RKO (cell line): ENCODE measurements around the gene ATP6V0C.

Experiments used
- DNase-seq: peaks from one replicate; pipeline ENCODE4 v3.0.0-alpha.2; 2016; ENCODE audit warnings: low spot score

The ATP6V0C gene

DNA sequence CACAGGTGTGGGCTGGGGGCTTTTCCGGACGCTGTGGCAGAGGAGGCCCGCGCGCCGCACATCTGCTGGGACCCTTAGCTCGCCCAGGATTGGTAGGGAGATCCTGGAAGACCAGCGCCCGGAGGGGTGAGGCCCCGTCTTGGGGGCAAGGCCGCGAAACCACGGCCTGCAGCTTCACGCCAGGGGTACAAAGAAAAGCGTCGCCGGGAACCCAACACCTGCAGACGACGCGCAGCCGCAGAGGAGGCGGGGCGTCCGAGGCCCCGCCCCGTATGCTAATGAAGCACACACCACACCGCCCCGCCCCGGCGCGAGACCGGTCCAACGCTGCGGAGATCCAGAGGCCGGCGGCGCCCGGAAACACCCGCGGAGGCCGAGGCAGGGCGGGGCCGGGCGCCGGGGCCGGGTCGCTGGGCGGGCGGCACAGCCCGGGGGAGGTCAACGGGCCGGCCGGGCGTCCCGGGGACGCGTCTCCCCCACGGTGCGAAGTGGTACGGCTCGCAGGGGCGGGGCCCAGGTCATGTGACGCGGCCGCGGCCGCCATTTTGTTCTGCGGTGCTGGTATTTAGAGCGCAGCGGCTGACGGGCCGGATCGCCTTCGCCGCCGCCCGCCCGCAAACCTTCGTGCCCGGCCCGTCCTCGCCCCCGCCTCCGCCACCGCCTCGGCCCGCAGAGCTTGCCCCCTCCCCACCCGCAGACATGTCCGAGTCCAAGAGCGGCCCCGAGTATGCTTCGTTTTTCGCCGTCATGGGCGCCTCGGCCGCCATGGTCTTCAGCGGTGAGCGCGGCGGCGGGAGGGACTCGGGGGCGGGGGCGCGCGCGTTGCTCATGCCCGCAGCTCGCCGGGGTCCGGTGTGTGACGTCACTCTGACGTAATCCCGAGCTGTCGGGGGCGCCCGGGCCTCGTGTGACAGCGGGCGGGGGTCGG, at the start of gene ATP6V0C:
Gene ATP6V0C (plus strand): TSS at position 548 of the 928 bp plus-strand sequence. CDS start 152 bp downstream, at position 700.
- DNase-seq, result peak; percentile 86

GRCh38 chr16:2464333-2464732, 49.4 kb upstream of the ATP6V0C start:
- no peak for DNase-seq

DNA sequence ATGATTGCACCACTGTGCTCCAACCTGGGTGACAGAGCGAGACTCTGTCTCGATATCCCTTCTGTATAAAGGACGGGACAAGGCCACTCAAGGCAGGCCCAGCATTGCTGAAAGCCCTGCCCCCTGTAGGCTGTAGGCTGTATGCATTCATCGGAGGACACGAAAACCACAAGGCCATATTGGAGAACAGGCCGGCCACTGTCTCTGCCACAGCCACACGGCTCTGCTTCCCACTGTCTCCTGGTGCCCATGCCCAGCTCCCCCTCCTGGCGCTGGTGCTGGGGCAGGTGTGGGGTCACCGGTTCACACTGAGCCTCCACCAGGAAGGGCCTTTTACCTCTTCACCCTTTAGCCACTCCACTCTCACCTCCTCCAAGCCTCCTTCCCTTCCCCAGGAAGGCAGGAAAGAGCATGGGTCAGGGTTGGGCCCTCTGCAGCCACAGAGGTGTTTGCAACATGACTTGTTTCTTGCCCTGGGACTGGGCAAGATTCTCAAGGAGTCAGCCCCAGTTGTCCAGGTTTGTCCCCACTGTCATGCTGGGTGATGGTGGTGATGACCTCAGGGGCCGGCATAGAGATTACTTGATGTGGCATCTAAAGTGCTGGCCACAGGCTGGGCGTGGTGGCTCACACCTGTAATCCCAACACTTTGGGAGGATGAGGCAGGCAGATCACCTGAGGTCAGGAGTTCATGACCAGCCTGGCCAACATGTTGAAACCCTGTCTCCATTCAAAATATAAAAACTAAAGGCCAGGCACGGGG, 47.9 kb upstream of the ATP6V0C start:
- DNase-seq, result no peak

- no peak for DNase-seq
Measured at GRCh38 chr16:2466667-2467527, 46.9 kb upstream of the ATP6V0C start.

- DNase-seq, result no peak
Measured at GRCh38 chr16:2467528-2468232, 46.1 kb upstream of the ATP6V0C start.

- DNase-seq, result no peak
Measured at GRCh38 chr16:2468233-2468724, 45.5 kb upstream of the ATP6V0C start.

- DNase-seq, result no peak
Measured at GRCh38 chr16:2468725-2469398, 44.9 kb upstream of the ATP6V0C start.

- no peak for DNase-seq
Measured at GRCh38 chr16:2469399-2470233, 44.1 kb upstream of the ATP6V0C start.

GRCh38 chr16:2470234-2470601, 43.5 kb upstream of the ATP6V0C start:
- no peak for DNase-seq

DNA sequence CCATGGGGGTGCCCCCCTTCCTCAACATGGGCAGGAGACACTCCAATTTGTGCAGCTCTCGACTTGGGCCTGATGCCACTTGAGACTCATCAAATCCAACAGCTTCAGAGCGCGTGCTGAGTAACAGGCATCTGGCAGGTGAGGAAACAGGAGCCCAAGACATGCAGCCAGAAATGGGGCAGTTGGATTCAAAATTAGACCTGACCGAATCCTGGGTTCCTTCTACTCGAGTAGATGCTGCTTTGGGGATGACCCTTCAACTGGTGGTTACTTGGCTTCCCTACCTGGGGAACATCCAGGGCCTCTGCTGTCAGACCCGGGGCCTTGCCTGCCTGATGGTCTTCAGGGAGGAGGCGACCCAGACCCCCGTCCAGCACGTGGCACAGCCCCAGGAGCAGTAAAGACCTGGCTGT, 43.1 kb upstream of the ATP6V0C start:
- peak; percentile 18 for DNase-seq

DNA sequence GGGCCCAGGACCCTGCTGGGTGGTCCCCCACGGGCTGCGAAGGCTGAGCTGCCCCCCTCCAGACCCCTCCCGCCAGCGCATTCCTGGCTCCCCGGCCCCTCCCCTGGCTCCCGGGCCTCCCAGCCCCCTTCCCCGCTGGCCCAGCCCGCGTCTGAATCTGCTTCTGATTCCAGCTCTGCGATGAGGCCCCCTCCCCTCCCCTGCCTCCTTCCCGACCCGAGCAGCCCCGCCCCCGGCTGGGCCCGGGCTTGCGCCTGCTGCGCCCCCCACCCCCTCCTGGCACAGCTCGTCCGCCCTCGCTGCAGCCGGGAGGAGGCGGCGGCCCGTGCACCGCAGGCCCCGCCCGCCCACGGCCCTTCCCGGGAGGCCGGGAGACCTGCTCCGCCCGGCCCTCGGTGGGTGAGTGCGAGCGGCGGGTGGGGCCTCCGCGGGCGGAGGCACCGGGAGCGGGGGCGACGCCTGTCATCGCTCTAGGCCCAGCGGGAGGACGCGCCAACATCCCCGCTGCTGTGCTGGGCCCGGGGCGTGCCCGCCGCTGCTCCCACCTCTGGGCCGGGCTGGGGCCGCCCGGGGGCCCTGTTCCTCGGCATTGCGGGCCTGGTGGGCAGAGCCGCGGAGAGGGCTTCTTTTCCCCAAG, 42.6 kb upstream of the ATP6V0C start, which contains the start of gene NTN3:
Gene NTN3 (plus strand): TSS at position 282 of the 637 bp plus-strand sequence. CDS start 405 bp downstream, outside the sequence.
- no peak for DNase-seq

- no peak for DNase-seq
Measured at GRCh38 chr16:2471653-2472487, 41.9 kb upstream of the ATP6V0C start.

DNA sequence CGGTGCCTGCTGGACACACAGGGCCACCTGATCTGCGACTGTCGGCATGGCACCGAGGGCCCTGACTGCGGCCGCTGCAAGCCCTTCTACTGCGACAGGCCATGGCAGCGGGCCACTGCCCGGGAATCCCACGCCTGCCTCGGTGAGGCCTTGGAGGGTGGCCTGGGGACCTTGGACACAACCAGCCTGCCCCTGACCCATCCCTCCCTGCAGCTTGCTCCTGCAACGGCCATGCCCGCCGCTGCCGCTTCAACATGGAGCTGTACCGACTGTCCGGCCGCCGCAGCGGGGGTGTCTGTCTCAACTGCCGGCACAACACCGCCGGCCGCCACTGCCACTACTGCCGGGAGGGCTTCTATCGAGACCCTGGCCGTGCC, 41.3 kb upstream of the ATP6V0C start:
- DNase-seq, result no peak

DNA sequence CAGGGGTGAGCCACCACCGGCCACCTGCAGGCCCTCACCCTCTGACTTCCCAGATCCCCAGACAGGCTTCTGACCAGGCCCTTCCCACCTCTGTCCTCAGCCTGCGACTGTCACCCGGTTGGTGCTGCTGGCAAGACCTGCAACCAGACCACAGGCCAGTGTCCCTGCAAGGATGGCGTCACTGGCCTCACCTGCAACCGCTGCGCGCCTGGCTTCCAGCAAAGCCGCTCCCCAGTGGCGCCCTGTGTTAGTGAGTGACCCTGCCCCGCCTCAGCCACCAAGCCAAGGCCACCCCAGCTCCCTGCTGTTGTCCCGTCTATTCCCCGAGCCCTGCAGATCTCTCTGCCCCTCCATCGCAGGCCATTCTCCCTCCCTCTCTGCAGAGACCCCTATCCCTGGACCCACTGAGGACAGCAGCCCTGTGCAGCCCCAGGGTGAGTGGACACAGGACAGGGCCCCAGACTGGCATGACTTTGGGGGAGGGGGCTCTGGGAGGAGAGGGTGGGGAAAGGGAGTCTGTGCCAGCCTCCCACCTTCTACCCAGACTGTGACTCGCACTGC, 40.8 kb upstream of the ATP6V0C start:
- DNase-seq, result no peak

GRCh38 chr16:2473446-2473926, 40.3 kb upstream of the ATP6V0C start:
- DNase-seq, result peak; percentile 22

- DNase-seq, result peak; percentile 65
Measured at GRCh38 chr16:2473999-2474876, 39.5 kb upstream of the ATP6V0C start.
